ENCODE data around the gene NOA1.

The NOA1 gene

GRCh38 chr4:56977321-56978012 is at the start of gene NOA1:
Gene NOA1, minus strand, starts transcription at chr4:56977606. Its CDS starts 21 bp downstream, at chr4:56977585.
- in situ Hi-C loops (cut with HindIII; ENCODE audit: low sequenced_read_pairs), result no loop called here

GRCh38 chr4:57023104-57023503 is 45.7 kb upstream of the NOA1 start:
- in situ Hi-C loops (cut with HindIII; ENCODE audit: low sequenced_read_pairs), result no loop called here

GRCh38 chr4:57020467-57021101 is 43.2 kb upstream of the NOA1 start:
- in situ Hi-C loops (cut with HindIII; ENCODE audit: low sequenced_read_pairs), result no loop called here

GRCh38 chr4:57018980-57019379 is 41.6 kb upstream of the NOA1 start:
- in situ Hi-C loops (cut with HindIII; ENCODE audit: low sequenced_read_pairs), result no loop called here

- in situ Hi-C loops (cut with HindIII; ENCODE audit: low sequenced_read_pairs), result no loop called here
These were observed 36.2 kb upstream of the NOA1 start for GRCh38 chr4:57013543-57014120.

- in situ Hi-C loops (cut with HindIII; ENCODE audit: low sequenced_read_pairs), result no loop called here
These were observed 22.3 kb upstream of the NOA1 start for GRCh38 chr4:56999751-57000150.

- in situ Hi-C loops (cut with HindIII; ENCODE audit: low sequenced_read_pairs), result no loop called here
These were observed 18.1 kb upstream of the NOA1 start for GRCh38 chr4:56995525-56995924.

- in situ Hi-C loops (cut with HindIII; ENCODE audit: low sequenced_read_pairs), result no loop called here
These were observed 12.9 kb upstream of the NOA1 start for GRCh38 chr4:56990109-56990905.

- in situ Hi-C loops (cut with HindIII; ENCODE audit: low sequenced_read_pairs), result no loop called here
These were observed 9.5 kb upstream of the NOA1 start for GRCh38 chr4:56986952-56987351.

- in situ Hi-C loops (cut with HindIII; ENCODE audit: low sequenced_read_pairs), result no loop called here
These were observed 8.8 kb upstream of the NOA1 start for GRCh38 chr4:56986192-56986591.

- in situ Hi-C loops (cut with HindIII; ENCODE audit: low sequenced_read_pairs), result no loop called here
These were observed 4.4 kb upstream of the NOA1 start for GRCh38 chr4:56981795-56982201.

GRCh38 chr4:56979421-56980072 is 2.1 kb upstream of the NOA1 start:
- in situ Hi-C loops (cut with HindIII; ENCODE audit: low sequenced_read_pairs), result no loop called here

GRCh38 chr4:56978750-56979303 is 1.4 kb upstream of the NOA1 start, which contains the start of gene POLR2B:
Gene POLR2B, plus strand, starts transcription at chr4:56978896. Its CDS starts 90 bp downstream, at chr4:56978986.
- in situ Hi-C loops (cut with HindIII; ENCODE audit: low sequenced_read_pairs), result no loop called here

- in situ Hi-C loops (cut with HindIII; ENCODE audit: low sequenced_read_pairs), result no loop called here
These were observed 527 bp downstream of the NOA1 start for GRCh38 chr4:56976837-56977320.

- in situ Hi-C loops (cut with HindIII; ENCODE audit: low sequenced_read_pairs), result no loop called here
These were observed 1.0 kb downstream of the NOA1 start for GRCh38 chr4:56976283-56976836.

- in situ Hi-C loops (cut with HindIII; ENCODE audit: low sequenced_read_pairs), result no loop called here
These were observed 4.1 kb downstream of the NOA1 start for GRCh38 chr4:56973336-56973735.

GRCh38 chr4:56972809-56973208 is 4.6 kb downstream of the NOA1 start:
- in situ Hi-C loops (cut with HindIII; ENCODE audit: low sequenced_read_pairs), result no loop called here

GRCh38 chr4:56972389-56972788 is 5.0 kb downstream of the NOA1 start:
- in situ Hi-C loops (cut with HindIII; ENCODE audit: low sequenced_read_pairs), result no loop called here

- in situ Hi-C loops (cut with HindIII; ENCODE audit: low sequenced_read_pairs), result no loop called here
These were observed 6.0 kb downstream of the NOA1 start for GRCh38 chr4:56971383-56971782.

GRCh38 chr4:56961107-56961500 is 16.3 kb downstream of the NOA1 start:
- in situ Hi-C loops (cut with HindIII; ENCODE audit: low sequenced_read_pairs), result no loop called here

Data from DLD1 (cell line).